PC-3 (cell line): ENCODE measurements around the gene THOC2.

Experiments
- CTCF ChIP-seq: fragments of 300-600 bp; sonication (generic); conservative IDR thresholded peaks from 2 replicates; pipeline ENCODE4 v1.5.1; 2017; ENCODE audit warnings: antibody characterized with exemption, low read depth, mild to moderate bottlenecking, low read length
- EZH2phosphoT487 ChIP-seq: fragments of 300-600 bp; sonication (generic); IDR thresholded peaks from 2 replicates; pipeline ENCODE4 v1.6.1; 2018; ENCODE audit warnings: mild to moderate bottlenecking, antibody characterized with exemption, low read length, borderline replicate concordance

GRCh38 chrX:123685232-123685631, 47.6 kb downstream of the THOC2 start:
- TF ChIP-seq CTCF (no peak), EZH2phosphoT487 (no peak)
